ENCODE results near the gene CIAO1. TPM values are rescaled to one million over a fixed set of nuclear protein-coding genes. Genes with fewer than 3 reads are reported as not detected.
"Not testable (repeated sequence)": the region's sequence is repeated elsewhere in the genome, so short reads cannot be mapped to it uniquely, and the experiment has no call there.

Gene CIAO1
- total RNA-seq, 1 donor from 2014 or later, result 71.0 TPM

- DNase-seq (ENCODE audit: low spot score), result no peak
These were observed 8.5 kb downstream of the CIAO1 start for GRCh38 chr2:96274355-96275056.

DNA sequence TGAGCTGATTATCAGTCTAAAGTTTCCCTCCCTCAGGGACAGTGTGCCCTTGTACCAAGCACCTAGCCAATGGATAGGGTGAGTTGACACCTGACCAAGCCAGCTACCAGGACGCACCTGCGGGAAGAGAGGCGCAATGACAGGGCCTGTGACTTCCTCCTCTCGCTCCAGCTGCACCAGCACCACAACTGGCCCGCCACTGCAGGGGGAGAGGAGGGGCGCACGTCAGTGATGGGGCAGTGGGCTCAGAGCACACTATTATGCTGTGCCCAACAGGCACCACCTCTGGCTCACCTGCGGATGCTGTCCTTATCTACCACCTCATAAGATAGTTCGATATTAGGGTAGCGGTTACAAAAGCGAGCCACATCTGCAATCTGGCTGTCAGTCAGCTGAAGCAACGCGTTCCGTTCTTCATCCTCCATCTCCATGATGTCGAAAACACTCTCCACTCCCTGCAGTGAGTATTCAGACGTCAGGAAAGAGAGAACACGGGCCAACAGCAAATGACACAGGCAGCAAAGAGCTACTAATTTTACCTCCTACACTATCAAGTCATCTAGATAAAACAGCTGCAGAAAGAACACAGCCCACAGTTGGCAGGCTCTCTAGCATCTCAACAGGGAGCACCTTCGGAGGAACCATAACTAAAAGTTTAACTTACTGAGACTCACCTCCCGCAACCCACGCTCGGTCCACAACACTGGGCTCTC lies 10.9 kb downstream of the CIAO1 start:
- DNase-seq (ENCODE audit: low spot score), result no peak

DNA sequence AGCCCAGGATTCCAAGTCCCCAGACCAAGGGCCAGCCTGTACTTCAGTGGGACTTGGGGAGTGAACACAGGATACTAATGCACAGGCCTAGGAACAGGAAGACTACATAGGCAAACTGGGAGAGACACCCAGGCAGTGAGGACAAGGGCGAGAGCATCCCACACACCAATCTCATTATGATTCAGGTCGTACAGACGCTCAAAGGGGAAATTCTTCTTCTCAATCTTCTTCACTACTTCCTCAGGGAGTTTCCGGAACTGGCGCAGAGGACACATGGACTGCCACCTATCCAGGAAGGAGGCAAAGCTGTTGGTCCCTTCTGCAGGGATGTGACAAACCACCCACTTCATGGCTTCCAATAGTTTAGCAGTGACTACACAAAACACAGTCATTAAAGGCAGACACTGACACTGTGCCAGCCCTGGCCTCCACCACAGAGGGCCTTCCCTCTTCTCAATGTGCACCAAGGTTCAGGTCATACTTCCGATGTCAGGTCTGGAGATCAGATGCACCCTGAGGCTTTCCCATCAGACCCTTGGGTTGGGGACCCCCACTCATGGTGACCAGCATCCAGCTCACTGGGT lies 21.3 kb downstream of the CIAO1 start:
- no peak for DNase-seq (ENCODE audit: low spot score)

DNA sequence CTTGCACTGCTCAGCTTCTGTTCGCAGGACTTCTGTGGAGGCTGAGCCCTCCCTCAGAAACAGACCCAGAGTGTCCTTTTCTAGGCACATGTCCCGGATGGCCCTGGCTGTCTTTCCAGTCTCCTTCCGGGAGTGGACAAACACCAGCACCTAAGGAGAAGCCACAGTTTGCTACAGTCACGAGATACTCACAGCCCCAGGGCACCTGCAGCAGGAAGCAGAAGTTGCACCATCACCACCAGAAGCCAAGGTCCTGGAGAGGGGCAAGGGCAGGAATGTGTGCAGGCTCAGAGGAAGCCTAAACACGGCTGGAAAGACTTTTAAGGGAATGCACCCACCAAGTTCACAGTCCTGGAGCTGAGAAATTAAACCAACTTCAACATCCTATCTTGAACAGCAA lies 25.7 kb downstream of the CIAO1 start:
- DNase-seq (ENCODE audit: low spot score), result no peak

DNA sequence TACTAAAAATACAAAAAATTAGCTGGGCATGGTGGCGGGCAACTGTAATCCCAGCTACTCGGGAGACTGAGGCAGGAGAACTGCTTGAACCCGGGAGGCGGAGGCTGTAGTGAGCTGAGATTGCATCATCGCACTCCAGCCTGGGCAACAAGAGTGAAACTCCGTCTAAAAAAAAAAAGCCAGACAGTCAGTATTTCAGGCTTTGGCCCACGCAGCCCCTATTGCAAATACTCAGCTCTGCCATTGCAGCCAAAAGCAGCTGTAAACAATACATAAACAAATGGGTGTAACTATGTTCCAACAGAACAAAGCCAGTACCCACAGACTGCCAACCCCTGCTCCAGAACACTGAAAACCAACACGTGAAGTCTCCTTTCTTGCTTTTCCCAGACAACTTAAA lies 28.2 kb downstream of the CIAO1 start:
- not testable (repeated sequence) for DNase-seq (ENCODE audit: low spot score)

DNA sequence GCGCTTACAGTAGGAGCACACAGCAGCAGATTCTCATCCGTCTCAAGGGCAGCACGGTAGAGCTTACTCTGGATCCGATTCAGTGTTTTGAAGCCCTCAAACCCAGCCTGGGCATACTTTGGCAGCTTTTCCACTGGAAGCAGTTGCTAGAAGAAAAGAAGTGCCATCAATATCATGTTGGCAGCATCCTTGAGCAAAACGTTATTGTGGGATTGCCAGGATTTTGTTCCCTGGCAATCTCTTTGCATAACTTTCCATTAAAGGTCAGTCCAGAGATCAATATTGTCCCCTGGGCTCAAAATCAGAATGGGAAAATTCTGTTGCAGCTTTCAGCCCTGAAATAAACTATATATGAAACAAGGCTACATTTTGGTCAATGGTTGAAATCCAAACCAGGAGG lies 30.9 kb downstream of the CIAO1 start:
- DNase-seq (ENCODE audit: low spot score), result no peak

GRCh38 chr2:96301865-96302264 lies 35.8 kb downstream of the CIAO1 start:
- DNase-seq (ENCODE audit: low spot score), result no peak

- no peak for DNase-seq (ENCODE audit: low spot score)
These were observed 38.6 kb downstream of the CIAO1 start for GRCh38 chr2:96304606-96305005.

DNA sequence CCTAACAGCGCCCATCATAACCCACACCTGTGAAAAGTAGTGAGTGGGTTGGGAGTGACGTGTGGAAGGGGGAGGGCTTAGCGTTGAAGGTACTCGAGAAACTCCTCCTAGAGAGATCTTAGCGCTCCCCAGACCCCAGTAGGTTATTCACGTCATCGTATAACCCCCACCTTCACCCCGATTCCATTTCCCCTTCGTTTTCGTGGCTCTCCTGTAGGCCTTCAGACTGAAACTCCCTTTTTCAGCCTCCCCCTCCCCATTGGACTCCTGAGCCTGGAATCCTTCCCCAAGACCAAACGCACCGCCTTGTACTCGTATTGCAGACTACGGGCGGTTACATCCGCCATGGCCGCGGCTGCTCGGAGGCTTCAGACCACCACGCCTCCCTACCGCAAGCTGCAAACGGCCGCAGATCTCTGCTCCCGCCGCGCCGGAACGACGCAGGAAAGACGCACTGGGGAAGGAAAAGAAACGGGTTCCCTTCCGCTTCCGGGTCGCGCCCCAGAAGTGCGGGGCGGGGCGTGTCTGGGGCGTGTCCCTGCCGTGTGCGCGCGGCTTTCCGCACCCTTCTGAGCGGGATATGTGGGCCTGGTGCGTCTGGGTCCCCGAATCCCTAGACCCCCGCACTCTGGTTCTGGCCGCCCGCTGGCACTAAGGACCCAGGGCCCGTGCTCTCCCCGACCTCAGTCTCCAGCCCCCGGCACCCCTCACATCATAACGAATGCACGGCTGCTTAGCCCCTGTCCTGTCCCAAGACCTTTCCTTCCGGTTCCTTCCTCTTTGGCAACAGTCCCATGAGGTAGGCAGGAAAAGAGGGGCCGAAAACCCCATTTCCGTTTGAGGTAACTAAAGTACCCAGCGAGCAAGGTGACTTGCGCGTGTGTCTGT lies 39.3 kb downstream of the CIAO1 start, which contains the start of gene SNRNP200:
Gene SNRNP200, minus strand, starts transcription at position 456 of the 888 bp plus-strand sequence. Its CDS starts 109 bp downstream, at position 347.
- peak; percentile 95 for DNase-seq (ENCODE audit: low spot score)

DNA sequence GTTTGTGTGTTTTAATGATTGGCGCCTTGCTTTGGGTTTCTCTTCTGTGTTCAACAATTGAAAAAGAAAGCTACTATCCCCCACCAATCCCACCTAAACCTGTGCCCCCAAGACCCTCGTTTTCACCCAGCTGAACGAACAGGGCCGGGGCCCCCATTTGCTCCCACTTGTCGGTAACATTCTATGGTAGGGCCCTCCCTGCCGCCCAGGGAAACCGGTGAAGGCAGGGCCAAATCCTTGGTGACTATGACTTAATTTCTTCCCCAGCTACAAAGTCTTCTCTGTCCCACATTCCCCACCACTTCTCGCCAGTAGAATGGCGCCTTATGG lies 39.9 kb downstream of the CIAO1 start:
- peak; percentile 73 for DNase-seq (ENCODE audit: low spot score)

DNA sequence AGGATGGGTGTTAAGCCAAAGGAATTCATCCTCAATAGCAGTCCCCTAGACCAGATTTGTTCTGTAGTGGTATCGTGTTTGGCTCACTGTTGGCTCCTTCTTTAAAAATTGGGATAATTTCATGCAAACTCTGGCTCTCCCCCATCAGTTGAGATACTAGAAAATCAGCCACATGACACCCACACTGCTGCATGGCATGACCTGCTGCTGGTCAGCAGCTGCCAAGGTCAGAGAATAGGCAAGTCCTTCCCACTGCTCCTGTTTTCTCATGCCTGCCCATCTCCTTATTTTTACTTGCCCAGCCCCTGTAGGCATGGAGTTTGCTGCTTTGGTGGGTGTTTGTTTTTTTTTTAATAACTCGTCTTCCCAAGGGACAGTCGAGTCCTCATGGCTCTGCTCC lies 40.3 kb downstream of the CIAO1 start:
- DNase-seq (ENCODE audit: low spot score), result no peak

GRCh38 chr2:96308248-96308647 lies 42.2 kb downstream of the CIAO1 start:
- DNase-seq (ENCODE audit: low spot score), result no peak

GRCh38 chr2:96315005-96315399 lies 49.0 kb downstream of the CIAO1 start:
- peak; percentile 30 for DNase-seq (ENCODE audit: low spot score)

- DNase-seq (ENCODE audit: low spot score), result peak; percentile 39
These were observed 49.5 kb downstream of the CIAO1 start for GRCh38 chr2:96315400-96316071.

DNA sequence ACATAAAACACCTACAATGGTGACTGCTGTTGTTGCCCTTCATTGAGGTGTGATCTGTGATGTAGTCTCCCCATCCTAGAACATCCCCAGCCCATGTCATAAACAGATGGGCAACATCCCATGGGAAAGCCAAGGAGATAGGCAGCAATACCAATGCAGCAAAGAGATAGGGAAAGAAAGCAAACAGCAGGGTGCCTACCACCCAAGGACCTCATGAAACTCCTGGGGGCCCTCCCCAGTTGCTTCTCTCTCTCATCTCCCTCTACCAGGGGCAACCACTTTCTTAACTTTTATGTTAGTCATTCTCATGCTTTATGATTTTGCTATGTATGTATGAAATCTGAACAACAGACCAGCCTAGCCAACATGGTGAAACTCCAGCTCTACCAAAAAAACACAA lies 51.0 kb downstream of the CIAO1 start:
- no peak for DNase-seq (ENCODE audit: low spot score)

GRCh38 chr2:96317584-96317997 lies 51.6 kb downstream of the CIAO1 start:
- DNase-seq (ENCODE audit: low spot score), result peak; percentile 37

DNA sequence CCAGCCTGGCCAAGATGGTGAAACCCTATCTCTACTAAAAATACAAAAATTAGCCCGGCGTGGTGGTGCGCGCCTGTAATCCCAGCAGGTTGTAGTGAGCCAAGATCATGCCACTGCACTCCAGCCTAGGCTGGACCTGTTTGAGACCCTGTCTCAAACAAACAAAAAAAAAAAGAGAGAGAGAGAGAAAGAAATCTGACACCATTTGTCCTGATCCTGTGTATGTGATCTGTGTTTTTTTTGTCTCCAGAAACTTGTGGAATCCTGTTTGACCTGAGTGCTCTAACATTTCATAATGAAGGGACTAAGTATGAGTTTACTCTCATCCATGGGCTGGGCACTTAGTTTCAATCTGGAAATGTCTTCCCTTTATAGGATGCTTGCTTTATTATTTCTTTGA lies 52.7 kb downstream of the CIAO1 start:
- DNase-seq (ENCODE audit: low spot score), result no peak

GRCh38 chr2:96319396-96319795 lies 53.4 kb downstream of the CIAO1 start:
- no peak for DNase-seq (ENCODE audit: low spot score)

GRCh38 chr2:96320326-96320725 lies 54.3 kb downstream of the CIAO1 start:
- no peak for DNase-seq (ENCODE audit: low spot score)

DNA sequence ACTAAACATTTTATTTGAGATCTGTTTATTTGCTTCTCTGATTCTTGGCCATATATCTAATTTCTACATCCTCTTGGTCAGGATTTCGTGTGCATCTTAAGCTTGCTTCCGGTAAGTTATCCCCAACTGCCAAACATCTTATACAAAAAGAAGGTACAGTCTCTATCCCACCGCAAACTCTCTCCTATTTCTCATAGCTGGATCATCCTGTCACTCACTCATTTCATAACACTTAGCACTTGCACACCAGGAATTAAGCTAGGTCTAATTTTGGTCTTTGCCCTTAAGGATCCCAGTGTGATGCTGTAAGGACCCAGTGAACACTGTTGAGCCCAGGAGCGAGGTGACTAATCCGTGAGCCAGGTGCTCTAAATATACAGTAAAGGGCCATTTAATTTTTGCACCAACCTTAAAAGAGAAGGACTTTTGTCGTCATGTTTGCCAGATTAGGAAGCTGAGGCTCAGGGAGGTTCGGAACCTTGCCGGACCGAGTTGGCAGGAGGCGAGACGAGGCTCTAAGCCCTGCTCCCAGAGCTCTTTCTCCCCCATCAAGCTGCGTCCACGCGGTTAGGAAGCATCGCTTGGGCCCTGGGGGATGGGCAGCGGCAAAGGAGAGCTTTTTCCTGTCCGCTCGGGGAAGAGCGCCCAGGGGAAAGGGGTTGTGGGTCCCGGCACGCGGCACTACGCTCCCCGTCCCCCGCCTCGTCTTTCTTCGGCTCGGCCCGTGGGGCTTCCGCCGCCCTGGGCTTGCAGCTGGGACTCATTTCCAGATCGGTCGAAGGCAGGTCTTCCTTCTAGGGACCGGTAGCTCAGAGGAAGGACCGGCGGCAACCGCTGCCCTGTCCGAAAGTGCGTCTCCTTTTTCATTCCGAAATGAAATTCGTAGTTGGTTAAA lies 55.0 kb downstream of the CIAO1 start:
- DNase-seq (ENCODE audit: low spot score), result peak; percentile 87
